ENCODE data around the gene ATP9A.
"Not testable (repeated sequence)": the region's sequence is repeated elsewhere in the genome, so short reads cannot be mapped to it uniquely, and the experiment has no call there.

Gene ATP9A

DNA sequence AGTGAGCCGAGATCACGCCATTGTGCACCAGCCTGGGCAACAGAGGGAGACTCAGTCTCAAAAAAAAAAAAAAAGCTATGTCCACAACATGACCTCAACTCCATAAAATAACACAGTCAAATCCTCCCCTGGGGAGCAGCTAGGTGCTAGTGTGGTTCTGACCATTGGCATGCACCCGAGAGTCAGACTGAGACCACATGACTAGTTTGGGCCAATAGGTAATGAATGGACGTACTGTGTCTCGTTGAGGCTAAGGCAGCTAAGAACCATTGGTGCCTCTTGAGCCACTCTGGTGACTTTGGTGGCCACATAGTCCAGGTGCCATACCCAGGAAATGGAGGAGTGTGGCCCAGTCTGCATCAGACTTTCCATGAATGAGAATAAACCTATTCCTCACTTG lies 40.3 kb downstream of the ATP9A start:
- DNase-seq (ENCODE audit: low read depth in 1 of 2, low spot score in 1 of 2), result no peak
- Histone ChIP-seq H3K4me3 (replicated peaks; ENCODE audit: insufficient read depth, low read length) (no peak overlapping the region), H3K27ac (replicated peaks) (no peak overlapping the region), H3K27me3 (ENCODE audit: insufficient read depth, poor library complexity, severe bottlenecking) (no peaks in the 10 kb centered on the region)
- TF ChIP-seq POLR2AphosphoS5 (IDR thresholded peaks at IDR 0.05; ENCODE audit: low read depth), result no peak
- TF ChIP-seq SPI1 (IDR thresholded peaks at IDR 0.05; ENCODE audit: borderline replicate concordance, low read depth), result no peak

DNA sequence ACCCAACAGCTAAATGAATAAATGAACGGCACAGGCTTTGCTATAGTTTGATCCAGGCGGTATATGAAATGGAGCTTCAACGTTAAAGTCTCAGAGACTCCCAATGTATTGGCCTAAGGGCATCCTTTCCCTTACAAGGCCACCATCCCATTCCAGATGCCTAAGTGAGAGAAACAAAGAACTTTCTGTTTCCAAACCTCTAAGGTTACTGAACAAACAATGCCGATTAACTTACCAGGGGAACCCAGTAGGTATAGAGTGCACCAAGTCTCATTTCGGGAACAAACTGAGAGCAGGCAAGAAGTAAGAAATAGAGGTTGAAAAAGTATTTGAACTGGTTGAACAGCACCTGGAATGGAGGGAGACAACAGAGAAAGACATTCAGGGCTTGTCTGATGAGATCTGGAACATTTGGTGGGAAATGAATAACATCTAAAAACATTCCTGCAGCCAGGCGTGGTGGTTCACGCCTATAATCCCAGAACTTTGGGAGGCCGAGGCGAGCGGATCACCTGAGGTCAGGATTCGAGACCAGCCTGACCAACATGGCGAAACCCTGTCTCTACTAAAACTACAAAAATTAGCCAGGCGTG lies 42.5 kb downstream of the ATP9A start:
- TF ChIP-seq, protein P1, sequence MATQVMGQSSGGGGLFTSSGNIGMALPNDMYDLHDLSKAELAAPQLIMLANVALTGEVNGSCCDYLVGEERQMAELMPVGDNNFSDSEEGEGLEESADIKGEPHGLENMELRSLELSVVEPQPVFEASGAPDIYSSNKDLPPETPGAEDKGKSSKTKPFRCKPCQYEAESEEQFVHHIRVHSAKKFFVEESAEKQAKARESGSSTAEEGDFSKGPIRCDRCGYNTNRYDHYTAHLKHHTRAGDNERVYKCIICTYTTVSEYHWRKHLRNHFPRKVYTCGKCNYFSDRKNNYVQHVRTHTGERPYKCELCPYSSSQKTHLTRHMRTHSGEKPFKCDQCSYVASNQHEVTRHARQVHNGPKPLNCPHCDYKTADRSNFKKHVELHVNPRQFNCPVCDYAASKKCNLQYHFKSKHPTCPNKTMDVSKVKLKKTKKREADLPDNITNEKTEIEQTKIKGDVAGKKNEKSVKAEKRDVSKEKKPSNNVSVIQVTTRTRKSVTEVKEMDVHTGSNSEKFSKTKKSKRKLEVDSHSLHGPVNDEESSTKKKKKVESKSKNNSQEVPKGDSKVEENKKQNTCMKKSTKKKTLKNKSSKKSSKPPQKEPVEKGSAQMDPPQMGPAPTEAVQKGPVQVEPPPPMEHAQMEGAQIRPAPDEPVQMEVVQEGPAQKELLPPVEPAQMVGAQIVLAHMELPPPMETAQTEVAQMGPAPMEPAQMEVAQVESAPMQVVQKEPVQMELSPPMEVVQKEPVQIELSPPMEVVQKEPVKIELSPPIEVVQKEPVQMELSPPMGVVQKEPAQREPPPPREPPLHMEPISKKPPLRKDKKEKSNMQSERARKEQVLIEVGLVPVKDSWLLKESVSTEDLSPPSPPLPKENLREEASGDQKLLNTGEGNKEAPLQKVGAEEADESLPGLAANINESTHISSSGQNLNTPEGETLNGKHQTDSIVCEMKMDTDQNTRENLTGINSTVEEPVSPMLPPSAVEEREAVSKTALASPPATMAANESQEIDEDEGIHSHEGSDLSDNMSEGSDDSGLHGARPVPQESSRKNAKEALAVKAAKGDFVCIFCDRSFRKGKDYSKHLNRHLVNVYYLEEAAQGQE (IDR thresholded peaks at IDR 0.05; ENCODE audit: insufficient replicate concordance, low read depth), result no peak
- TF ChIP-seq SPI1 (IDR thresholded peaks at IDR 0.05; ENCODE audit: borderline replicate concordance, low read depth) (no peak), GABPA (IDR thresholded peaks at IDR 0.05; ENCODE audit: low read depth) (no peak), POLR2AphosphoS5 (IDR thresholded peaks at IDR 0.05; ENCODE audit: low read depth) (no peak)
- TF ChIP-seq, protein P2, sequence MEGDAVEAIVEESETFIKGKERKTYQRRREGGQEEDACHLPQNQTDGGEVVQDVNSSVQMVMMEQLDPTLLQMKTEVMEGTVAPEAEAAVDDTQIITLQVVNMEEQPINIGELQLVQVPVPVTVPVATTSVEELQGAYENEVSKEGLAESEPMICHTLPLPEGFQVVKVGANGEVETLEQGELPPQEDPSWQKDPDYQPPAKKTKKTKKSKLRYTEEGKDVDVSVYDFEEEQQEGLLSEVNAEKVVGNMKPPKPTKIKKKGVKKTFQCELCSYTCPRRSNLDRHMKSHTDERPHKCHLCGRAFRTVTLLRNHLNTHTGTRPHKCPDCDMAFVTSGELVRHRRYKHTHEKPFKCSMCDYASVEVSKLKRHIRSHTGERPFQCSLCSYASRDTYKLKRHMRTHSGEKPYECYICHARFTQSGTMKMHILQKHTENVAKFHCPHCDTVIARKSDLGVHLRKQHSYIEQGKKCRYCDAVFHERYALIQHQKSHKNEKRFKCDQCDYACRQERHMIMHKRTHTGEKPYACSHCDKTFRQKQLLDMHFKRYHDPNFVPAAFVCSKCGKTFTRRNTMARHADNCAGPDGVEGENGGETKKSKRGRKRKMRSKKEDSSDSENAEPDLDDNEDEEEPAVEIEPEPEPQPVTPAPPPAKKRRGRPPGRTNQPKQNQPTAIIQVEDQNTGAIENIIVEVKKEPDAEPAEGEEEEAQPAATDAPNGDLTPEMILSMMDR (IDR thresholded peaks at IDR 0.05; ENCODE audit: insufficient read depth, low read length), result no peak
- Histone ChIP-seq H3K27me3 (ENCODE audit: insufficient read depth, poor library complexity, severe bottlenecking) (peaks cover 3% of the 10 kb centered on the region), H3K4me3 (replicated peaks; ENCODE audit: insufficient read depth, low read length) (no peak overlapping the region), H3K27ac (replicated peaks) (no peak overlapping the region)
- no peak for DNase-seq (ENCODE audit: low read depth in 1 of 2, low spot score in 1 of 2)

DNA sequence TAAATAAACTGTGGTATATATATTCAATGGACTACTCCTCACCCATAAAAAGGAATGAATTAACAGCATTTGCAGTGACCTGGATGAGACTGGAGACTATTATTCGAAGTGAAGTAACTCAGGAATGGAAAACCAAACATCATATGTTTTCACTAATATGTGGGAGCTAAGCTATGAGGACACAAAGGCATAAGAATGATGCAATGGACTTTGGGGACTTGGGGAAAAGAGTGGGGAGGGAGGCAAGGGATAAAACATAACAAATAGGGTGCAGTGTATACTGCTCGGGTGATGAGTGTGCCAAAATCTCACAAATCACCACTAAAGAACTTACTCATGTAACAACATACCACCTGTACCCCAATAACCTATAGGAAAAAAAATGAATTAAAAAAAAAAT lies 45.2 kb downstream of the ATP9A start:
- not testable (repeated sequence) for H3K27ac ChIP-seq (replicated peaks); DNase-seq (ENCODE audit: low read depth in 1 of 2, low spot score in 1 of 2); H3K27me3 ChIP-seq (ENCODE audit: insufficient read depth, poor library complexity, severe bottlenecking); H3K4me3 ChIP-seq (replicated peaks; ENCODE audit: insufficient read depth, low read length)

DNA sequence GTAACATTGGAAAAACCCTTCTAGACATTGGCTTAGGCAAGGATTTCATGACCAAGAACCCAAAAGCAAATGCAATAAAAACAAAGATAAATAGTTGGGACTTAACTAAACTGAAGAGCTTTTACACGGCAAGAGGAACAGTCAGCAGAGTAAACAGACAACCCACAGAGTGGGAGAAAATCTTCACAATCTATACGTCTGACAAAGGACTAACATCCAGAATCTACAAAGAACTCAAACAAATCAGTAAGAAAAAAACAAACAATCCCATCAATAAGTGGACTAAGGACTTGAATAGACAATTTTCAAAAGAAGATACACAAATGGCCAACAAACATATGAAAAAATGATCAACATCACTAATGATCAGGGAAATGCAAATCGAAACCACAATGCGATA lies 45.9 kb downstream of the ATP9A start:
- H3K4me3 ChIP-seq (replicated peaks; ENCODE audit: insufficient read depth, low read length); DNase-seq (ENCODE audit: low read depth in 1 of 2, low spot score in 1 of 2); H3K27me3 ChIP-seq (ENCODE audit: insufficient read depth, poor library complexity, severe bottlenecking); H3K27ac ChIP-seq (replicated peaks): not testable (repeated sequence)

DNA sequence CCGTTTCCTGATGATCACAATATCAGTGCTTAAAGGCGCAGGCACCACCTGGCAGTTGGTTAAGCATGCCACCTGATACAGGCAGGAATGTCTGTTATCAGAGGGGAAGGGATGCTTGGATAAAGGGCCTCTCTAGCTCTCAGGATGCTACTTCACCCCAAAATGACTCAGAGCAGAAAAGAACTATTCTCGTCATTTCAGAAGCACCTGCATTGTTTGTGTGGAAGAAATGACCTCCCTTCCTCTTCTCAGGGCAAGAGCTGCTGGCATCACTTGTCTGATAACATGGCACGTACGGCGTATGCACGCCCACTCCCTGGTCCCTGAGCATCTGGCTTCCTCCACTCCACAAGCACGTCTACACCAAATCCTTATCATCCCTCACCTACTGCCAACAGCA lies 47.3 kb downstream of the ATP9A start:
- TF ChIP-seq, protein P1 (IDR thresholded peaks at IDR 0.05; ENCODE audit: insufficient replicate concordance, low read depth), result no peak
- TF ChIP-seq, protein P2 (IDR thresholded peaks at IDR 0.05; ENCODE audit: insufficient read depth, low read length), result no peak
- no peak for TF ChIP-seq POLR2AphosphoS5 (IDR thresholded peaks at IDR 0.05; ENCODE audit: low read depth)
- TF ChIP-seq SPI1 (IDR thresholded peaks at IDR 0.05; ENCODE audit: borderline replicate concordance, low read depth), result no peak
- no peak for TF ChIP-seq GABPA (IDR thresholded peaks at IDR 0.05; ENCODE audit: low read depth)
- DNase-seq (ENCODE audit: low read depth in 1 of 2, low spot score in 1 of 2), result no peak
- H3K4me3 ChIP-seq (replicated peaks; ENCODE audit: insufficient read depth, low read length), result no peak overlapping the region
- H3K27ac ChIP-seq (replicated peaks), result no peak overlapping the region
- H3K27me3 ChIP-seq (ENCODE audit: insufficient read depth, poor library complexity, severe bottlenecking), result peaks cover 3% of the 10 kb centered on the region

Measured in HL-60 (cell line).